Stimulated activated CD8-positive, alpha-beta memory T cell treated with anti-CD3 and anti-CD28 coated beads, Interleukin-15, amount 100 ng/mL, for 24 hours (primary cell): ENCODE results near the gene CNKSR1.
A peak's percentile ranks its signal among the peaks of the same experiment; 100 is the strongest.
"Not testable (repeated sequence)": the region's sequence is repeated elsewhere in the genome, so short reads cannot be mapped to it uniquely, and the experiment has no call there.

Experiments
- DNase-seq: peaks from one replicate; pipeline ENCODE4 v3.0.0-alpha.2; 2020; ENCODE audit warnings: low read depth

Gene CNKSR1

DNA sequence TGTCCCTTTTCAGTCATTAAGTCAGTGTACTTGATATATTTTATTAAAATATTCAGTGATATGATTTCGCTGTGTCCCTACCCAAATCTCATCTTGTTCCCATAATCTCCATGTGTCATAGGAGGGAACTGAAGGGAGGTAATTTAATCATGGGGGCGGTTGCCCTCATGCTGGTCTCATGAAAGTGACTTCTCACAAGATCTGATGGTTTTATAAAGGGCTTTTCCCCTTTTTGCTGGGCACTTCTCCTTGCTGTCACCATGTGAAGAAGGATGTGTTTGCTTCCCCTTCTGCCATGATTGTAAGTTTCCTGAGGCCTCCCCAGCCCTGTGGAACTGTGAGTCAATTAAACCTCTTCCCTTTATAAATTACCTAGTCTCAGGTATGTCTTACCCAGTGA is 53.4 kb downstream of the CNKSR1 start:
- not testable (repeated sequence) for DNase-seq

DNA sequence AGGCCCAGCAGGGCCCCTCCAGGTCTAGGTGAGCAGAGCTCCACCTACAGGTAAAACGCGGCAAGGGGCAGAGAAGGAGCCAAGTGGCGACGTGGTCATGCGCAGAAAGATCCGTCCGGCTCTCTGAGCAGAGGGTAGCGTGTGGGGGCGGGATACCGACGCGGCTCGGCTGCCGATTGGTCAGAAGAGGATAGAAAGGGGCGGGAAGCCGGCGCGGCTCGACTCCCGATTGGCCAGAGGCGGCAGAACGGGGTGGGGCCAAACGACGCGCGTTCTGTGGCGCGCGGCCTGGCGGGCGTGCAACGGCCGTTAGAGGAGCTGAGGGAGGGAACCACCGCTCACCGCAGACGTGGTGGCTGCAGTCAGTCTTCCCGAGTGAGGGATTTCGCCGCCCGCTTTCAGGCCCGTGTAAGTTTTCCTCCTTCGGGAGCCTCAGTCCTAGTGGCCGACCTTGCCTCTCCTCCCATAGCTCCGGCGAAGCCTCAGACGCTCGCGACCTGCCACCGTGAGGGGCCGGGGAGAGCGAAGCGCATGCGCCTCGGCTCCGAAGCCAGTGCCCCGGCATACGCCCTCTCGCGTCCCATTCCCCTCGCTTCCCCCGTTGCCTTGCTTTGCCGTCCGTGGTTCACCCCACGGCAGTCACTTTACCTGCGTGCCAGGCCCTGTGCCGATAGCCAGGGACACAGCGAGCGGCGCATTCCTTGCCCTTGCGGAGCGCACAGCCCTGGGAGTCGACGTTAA is 56.8 kb downstream of the CNKSR1 start, which contains the start of gene CEP85:
Gene CEP85, plus strand, starts transcription at position 298 of the 741 bp plus-strand sequence. CDS start 5,584 bp downstream, outside the sequence.
- peak; percentile 94 for DNase-seq

GRCh38 chr1:26234644-26235370 is 57.5 kb downstream of the CNKSR1 start:
- DNase-seq, result no peak

DNA sequence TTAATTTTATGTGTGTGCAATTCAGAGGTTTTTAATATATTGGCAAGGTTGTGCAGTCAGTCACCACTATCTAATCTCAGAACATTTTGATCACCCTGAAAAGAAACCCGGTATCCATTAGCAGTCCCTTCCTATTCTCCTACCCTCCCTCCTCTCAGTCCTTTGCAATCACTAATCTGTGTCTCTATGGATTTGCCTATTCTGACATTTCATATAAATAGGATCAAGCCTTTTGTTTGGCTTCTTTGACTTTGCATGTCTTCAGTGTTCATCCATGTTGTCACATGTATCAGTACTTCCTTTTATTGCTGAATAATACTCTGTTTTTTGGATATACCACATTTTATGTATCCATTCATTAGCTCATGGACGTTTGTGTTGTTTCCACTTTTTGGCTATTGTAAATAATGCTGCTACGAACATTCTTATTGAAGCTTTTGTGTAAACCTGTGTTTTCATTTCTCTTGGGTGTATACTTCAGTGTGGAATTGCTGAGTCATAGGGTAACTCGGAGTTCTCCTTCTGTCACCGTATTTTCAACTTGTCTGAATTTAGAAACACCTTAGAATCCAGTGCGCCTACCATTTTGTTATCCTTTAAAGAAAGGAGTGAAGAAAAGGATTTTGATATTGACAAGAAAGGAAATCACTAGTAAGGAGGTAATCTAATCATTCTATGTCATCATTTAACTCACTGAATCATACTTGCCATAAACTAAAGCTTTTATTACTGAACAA is 60.1 kb downstream of the CNKSR1 start:
- DNase-seq, result no peak
